ENCODE measurements around the gene LMF2. TPM values are rescaled to one million over a fixed set of nuclear protein-coding genes. Genes with fewer than 3 reads are reported as not detected.
A peak's percentile ranks its signal among the peaks of the same experiment; 100 is the strongest.

The LMF2 gene
- total and polyA plus RNA-seq, 2 of the 8 experiments (the other 6 are each of a cell fraction or from before 2014, with no cell fraction given) = 34.3 to 62.9 TPM

DNA sequence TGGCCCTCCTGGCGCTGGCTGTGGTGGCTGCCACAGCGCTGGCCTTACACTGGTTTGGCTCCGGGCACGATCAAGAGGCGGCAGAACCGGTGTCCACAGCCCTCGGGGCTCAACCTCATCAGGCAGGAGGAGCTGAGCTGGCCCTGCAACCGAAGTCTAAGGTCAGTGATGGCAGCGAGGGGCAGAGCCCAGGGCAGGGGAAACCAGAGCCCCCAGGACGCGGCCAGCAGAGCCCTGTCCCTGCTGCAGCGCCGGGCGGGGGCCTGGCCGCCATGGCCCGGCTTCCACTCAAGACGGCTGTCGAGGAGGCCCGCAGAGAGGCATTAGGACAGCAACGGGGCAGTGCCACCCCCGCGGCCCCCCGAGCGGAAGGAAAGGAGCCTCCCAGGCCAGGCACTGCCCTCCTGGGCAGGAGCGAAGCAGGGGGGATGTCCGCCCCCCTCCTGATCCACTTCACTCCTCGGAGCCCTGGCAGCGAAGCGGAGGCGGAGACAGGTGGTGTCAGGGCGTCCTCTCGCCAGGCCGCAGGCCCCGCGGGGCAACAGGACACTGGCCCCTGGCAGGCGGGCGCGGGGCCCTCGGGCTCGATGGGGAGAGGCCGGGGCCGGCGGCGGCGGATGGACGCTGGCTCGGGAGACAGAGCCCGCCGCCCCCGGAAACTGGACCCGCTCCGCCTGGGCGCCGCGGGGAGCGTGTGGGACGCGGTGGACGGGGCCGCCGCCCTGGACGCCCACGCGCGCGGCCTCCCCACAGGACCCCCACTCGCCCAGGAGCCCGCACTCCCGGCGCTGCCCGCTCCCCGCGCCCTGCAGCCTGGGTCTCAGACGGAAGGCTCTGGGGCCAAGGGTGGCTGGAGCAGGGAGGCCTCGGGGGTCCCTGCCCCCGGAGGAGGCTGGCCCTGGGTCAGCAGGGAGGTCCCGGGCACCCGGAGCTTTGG is 39.1 kb upstream of the LMF2 start (continued):
- TF ChIP-seq, protein P1, sequence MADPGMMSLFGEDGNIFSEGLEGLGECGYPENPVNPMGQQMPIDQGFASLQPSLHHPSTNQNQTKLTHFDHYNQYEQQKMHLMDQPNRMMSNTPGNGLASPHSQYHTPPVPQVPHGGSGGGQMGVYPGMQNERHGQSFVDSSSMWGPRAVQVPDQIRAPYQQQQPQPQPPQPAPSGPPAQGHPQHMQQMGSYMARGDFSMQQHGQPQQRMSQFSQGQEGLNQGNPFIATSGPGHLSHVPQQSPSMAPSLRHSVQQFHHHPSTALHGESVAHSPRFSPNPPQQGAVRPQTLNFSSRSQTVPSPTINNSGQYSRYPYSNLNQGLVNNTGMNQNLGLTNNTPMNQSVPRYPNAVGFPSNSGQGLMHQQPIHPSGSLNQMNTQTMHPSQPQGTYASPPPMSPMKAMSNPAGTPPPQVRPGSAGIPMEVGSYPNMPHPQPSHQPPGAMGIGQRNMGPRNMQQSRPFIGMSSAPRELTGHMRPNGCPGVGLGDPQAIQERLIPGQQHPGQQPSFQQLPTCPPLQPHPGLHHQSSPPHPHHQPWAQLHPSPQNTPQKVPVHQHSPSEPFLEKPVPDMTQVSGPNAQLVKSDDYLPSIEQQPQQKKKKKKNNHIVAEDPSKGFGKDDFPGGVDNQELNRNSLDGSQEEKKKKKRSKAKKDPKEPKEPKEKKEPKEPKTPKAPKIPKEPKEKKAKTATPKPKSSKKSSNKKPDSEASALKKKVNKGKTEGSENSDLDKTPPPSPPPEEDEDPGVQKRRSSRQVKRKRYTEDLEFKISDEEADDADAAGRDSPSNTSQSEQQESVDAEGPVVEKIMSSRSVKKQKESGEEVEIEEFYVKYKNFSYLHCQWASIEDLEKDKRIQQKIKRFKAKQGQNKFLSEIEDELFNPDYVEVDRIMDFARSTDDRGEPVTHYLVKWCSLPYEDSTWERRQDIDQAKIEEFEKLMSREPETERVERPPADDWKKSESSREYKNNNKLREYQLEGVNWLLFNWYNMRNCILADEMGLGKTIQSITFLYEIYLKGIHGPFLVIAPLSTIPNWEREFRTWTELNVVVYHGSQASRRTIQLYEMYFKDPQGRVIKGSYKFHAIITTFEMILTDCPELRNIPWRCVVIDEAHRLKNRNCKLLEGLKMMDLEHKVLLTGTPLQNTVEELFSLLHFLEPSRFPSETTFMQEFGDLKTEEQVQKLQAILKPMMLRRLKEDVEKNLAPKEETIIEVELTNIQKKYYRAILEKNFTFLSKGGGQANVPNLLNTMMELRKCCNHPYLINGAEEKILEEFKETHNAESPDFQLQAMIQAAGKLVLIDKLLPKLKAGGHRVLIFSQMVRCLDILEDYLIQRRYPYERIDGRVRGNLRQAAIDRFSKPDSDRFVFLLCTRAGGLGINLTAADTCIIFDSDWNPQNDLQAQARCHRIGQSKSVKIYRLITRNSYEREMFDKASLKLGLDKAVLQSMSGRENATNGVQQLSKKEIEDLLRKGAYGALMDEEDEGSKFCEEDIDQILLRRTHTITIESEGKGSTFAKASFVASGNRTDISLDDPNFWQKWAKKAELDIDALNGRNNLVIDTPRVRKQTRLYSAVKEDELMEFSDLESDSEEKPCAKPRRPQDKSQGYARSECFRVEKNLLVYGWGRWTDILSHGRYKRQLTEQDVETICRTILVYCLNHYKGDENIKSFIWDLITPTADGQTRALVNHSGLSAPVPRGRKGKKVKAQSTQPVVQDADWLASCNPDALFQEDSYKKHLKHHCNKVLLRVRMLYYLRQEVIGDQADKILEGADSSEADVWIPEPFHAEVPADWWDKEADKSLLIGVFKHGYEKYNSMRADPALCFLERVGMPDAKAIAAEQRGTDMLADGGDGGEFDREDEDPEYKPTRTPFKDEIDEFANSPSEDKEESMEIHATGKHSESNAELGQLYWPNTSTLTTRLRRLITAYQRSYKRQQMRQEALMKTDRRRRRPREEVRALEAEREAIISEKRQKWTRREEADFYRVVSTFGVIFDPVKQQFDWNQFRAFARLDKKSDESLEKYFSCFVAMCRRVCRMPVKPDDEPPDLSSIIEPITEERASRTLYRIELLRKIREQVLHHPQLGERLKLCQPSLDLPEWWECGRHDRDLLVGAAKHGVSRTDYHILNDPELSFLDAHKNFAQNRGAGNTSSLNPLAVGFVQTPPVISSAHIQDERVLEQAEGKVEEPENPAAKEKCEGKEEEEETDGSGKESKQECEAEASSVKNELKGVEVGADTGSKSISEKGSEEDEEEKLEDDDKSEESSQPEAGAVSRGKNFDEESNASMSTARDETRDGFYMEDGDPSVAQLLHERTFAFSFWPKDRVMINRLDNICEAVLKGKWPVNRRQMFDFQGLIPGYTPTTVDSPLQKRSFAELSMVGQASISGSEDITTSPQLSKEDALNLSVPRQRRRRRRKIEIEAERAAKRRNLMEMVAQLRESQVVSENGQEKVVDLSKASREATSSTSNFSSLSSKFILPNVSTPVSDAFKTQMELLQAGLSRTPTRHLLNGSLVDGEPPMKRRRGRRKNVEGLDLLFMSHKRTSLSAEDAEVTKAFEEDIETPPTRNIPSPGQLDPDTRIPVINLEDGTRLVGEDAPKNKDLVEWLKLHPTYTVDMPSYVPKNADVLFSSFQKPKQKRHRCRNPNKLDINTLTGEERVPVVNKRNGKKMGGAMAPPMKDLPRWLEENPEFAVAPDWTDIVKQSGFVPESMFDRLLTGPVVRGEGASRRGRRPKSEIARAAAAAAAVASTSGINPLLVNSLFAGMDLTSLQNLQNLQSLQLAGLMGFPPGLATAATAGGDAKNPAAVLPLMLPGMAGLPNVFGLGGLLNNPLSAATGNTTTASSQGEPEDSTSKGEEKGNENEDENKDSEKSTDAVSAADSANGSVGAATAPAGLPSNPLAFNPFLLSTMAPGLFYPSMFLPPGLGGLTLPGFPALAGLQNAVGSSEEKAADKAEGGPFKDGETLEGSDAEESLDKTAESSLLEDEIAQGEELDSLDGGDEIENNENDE (IDR thresholded peaks at IDR 0.05; ENCODE audit: insufficient replicate concordance, low read length) = no peak
- peak; percentile 19; the same call in 1 of the 2 replicates for TF ChIP-seq GABPA (IDR thresholded peaks at IDR 0.05; ENCODE audit: borderline replicate concordance, insufficient read depth, low read length)

All from H1 (cell line).